ENCODE results near the gene ANKRD63.
A peak's percentile ranks its signal among the peaks of the same experiment; 100 is the strongest.

The ANKRD63 gene

DNA sequence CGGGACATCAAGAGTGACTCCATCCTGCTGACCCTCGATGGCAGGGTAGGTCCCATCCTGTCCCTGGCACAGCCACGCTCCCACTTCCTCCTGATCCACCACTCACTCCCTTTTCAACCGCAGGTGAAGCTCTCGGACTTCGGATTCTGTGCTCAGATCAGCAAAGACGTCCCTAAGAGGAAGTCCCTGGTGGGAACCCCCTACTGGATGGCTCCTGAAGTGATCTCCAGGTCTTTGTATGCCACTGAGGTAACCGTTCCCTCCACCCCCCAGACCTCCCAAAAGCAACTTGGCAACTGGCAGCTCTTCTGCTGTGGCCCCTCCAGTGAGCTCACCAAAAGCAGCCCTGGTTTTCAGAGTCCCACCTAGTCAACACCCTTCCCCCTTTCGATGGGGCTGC, 9.4 kb downstream of the ANKRD63 start:
- H3K4me3 ChIP-seq (ENCODE audit: low read depth, low read length, poor library complexity, severe bottlenecking) = no peak overlapping the region
- no peak overlapping the region for H3K4me2 ChIP-seq (ENCODE audit: low read length)
- H3K27ac ChIP-seq (ENCODE audit: low read depth, low read length, poor library complexity, severe bottlenecking) = no peak overlapping the region
- no peaks in the 10 kb centered on the region for H3K36me3 ChIP-seq (ENCODE audit: insufficient read depth, low read length)
- H3K4me1 ChIP-seq (ENCODE audit: insufficient read depth, low read length, severe bottlenecking) = no peaks in the 10 kb centered on the region
- H2AFZ ChIP-seq (ENCODE audit: low read length) = no peak overlapping the region
- H3K9ac ChIP-seq (ENCODE audit: low read length) = no peak overlapping the region
- no peaks in the 10 kb centered on the region for H3K79me2 ChIP-seq (ENCODE audit: insufficient read depth, low read length)
- H4K20me1 ChIP-seq (ENCODE audit: insufficient read depth, low read length) = no peaks in the 10 kb centered on the region
- no peaks in the 10 kb centered on the region for H3K9me3 ChIP-seq (ENCODE audit: low read length)
- no peaks in the 10 kb centered on the region for H3K9me2 ChIP-seq (ENCODE audit: low read depth, low read length)
- no peaks in the 10 kb centered on the region for H3F3A ChIP-seq (ENCODE audit: insufficient read depth, low read length)
- TF ChIP-seq EZH2 (IDR thresholded peaks at IDR 0.05; ENCODE audit: borderline replicate concordance, low read length) = no peak
- TF ChIP-seq, protein P1, sequence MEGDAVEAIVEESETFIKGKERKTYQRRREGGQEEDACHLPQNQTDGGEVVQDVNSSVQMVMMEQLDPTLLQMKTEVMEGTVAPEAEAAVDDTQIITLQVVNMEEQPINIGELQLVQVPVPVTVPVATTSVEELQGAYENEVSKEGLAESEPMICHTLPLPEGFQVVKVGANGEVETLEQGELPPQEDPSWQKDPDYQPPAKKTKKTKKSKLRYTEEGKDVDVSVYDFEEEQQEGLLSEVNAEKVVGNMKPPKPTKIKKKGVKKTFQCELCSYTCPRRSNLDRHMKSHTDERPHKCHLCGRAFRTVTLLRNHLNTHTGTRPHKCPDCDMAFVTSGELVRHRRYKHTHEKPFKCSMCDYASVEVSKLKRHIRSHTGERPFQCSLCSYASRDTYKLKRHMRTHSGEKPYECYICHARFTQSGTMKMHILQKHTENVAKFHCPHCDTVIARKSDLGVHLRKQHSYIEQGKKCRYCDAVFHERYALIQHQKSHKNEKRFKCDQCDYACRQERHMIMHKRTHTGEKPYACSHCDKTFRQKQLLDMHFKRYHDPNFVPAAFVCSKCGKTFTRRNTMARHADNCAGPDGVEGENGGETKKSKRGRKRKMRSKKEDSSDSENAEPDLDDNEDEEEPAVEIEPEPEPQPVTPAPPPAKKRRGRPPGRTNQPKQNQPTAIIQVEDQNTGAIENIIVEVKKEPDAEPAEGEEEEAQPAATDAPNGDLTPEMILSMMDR (IDR thresholded peaks at IDR 0.05; ENCODE audit: low read length) = no peak
- H3K27me3 ChIP-seq (ENCODE audit: insufficient read depth, low read length) = no peaks in the 10 kb centered on the region; the same call in 1 of the 2 replicates

DNA sequence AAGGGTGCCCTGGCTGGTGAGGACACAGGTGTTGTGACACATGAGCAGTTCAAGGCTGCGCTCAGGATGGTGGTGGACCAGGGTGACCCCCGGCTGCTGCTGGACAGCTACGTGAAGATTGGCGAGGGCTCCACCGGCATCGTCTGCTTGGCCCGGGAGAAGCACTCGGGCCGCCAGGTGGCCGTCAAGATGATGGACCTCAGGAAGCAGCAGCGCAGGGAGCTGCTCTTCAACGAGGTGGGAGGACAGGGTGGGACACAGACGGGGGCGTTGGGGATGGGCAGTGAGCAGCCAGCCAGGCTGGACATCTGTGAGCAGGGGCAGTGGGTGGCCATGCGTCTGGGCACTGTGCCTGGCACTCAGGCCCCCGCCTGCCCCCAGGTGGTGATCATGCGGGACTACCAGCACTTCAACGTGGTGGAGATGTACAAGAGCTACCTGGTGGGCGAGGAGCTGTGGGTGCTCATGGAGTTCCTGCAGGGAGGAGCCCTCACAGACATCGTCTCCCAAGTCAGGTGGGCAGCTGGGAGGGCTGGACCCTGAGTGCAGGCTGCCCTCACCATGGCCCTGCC, 10.3 kb downstream of the ANKRD63 start:
- no peak overlapping the region for H3K27ac ChIP-seq (ENCODE audit: low read depth, low read length, poor library complexity, severe bottlenecking)
- no peaks in the 10 kb centered on the region for H3K36me3 ChIP-seq (ENCODE audit: insufficient read depth, low read length)
- no peaks in the 10 kb centered on the region for H3K9me2 ChIP-seq (ENCODE audit: low read depth, low read length)
- H3K4me1 ChIP-seq (ENCODE audit: insufficient read depth, low read length, severe bottlenecking) = no peaks in the 10 kb centered on the region
- H3K4me2 ChIP-seq (ENCODE audit: low read length) = no peak overlapping the region
- H3K79me2 ChIP-seq (ENCODE audit: insufficient read depth, low read length) = no peaks in the 10 kb centered on the region
- no peaks in the 10 kb centered on the region for H3K9me3 ChIP-seq (ENCODE audit: low read length)
- TF ChIP-seq EZH2 (IDR thresholded peaks at IDR 0.05; ENCODE audit: borderline replicate concordance, low read length) = no peak
- TF ChIP-seq, protein P1 (IDR thresholded peaks at IDR 0.05; ENCODE audit: low read length) = peak; percentile 21; the same call in 1 of the 2 replicates
- H2AFZ ChIP-seq (ENCODE audit: low read length) = no peak overlapping the region
- no peak overlapping the region for H3K4me3 ChIP-seq (ENCODE audit: low read depth, low read length, poor library complexity, severe bottlenecking)
- no peaks in the 10 kb centered on the region for H4K20me1 ChIP-seq (ENCODE audit: insufficient read depth, low read length)
- H3K9ac ChIP-seq (ENCODE audit: low read length) = no peak overlapping the region
- no peaks in the 10 kb centered on the region for H3F3A ChIP-seq (ENCODE audit: insufficient read depth, low read length)
- H3K27me3 ChIP-seq (ENCODE audit: insufficient read depth, low read length) = no peaks in the 10 kb centered on the region; the same call in 1 of the 2 replicates

DNA sequence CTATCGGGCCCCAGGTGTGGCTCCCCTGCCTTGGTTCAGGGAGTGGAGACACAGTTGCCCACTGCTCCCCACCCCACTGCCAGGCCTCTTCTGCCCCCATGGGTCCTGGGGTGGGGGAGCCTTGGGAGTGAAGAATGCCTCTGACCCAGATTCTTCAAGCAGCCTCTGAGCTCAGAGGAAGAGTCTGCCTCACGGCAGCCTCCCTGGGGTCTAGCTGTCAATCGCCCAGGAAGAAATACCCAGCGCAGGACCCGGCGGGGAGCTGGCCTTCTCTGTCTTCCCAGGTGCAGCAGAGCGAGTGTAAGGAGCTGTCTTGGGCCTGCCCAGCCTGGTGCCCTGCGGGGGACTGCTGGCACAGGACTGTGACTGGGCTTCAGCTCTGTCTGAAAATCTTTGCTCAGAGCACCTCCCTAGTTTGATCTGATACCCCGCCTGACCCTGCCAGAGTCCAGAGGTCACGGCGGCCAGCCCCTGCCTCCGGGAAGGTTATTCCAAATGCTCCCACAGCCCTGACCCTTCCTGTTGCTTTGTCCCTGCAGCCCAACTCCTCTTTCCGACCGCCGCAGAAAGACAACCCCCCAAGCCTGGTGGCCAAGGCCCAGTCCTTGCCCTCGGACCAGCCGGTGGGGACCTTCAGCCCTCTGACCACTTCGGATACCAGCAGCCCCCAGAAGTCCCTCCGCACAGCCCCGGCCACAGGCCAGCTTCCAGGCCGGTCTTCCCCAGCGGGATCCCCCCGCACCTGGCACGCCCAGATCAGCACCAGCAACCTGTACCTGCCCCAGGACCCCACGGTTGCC, 11.0 kb downstream of the ANKRD63 start:
- no peak overlapping the region for H3K4me2 ChIP-seq (ENCODE audit: low read length)
- H3F3A ChIP-seq (ENCODE audit: insufficient read depth, low read length) = no peaks in the 10 kb centered on the region
- no peak overlapping the region for H3K9ac ChIP-seq (ENCODE audit: low read length)
- H3K36me3 ChIP-seq (ENCODE audit: insufficient read depth, low read length) = no peaks in the 10 kb centered on the region
- H2AFZ ChIP-seq (ENCODE audit: low read length) = no peak overlapping the region
- TF ChIP-seq, protein P1 (IDR thresholded peaks at IDR 0.05; ENCODE audit: low read length) = no peak
- TF ChIP-seq EZH2 (IDR thresholded peaks at IDR 0.05; ENCODE audit: borderline replicate concordance, low read length) = no peak
- H3K79me2 ChIP-seq (ENCODE audit: insufficient read depth, low read length) = no peaks in the 10 kb centered on the region
- H3K4me3 ChIP-seq (ENCODE audit: low read depth, low read length, poor library complexity, severe bottlenecking) = no peak overlapping the region
- H4K20me1 ChIP-seq (ENCODE audit: insufficient read depth, low read length) = no peaks in the 10 kb centered on the region
- no peaks in the 10 kb centered on the region for H3K9me3 ChIP-seq (ENCODE audit: low read length)
- H3K27ac ChIP-seq (ENCODE audit: low read depth, low read length, poor library complexity, severe bottlenecking) = no peak overlapping the region
- H3K4me1 ChIP-seq (ENCODE audit: insufficient read depth, low read length, severe bottlenecking) = no peaks in the 10 kb centered on the region
- no peaks in the 10 kb centered on the region for H3K9me2 ChIP-seq (ENCODE audit: low read depth, low read length)
- H3K27me3 ChIP-seq (ENCODE audit: insufficient read depth, low read length) = no peaks in the 10 kb centered on the region
